GM12878 (cell line): ENCODE measurements around the gene CDC45. TPM values are rescaled to one million over a fixed set of nuclear protein-coding genes. Genes with fewer than 3 reads are reported as not detected.

ENCODE experiments used
- ATAC-seq: fragments of 200-7000 bp; cut with Tn5 transposase; 3 replicates; pipeline ENCODE4 v1.9.1; 2020; ENCODE audit warnings: mild to moderate bottlenecking, moderate library complexity
- BruUV-seq: library from RNA; stranded (reverse); fragments of 400-500 nt; replicated peaks from 2 replicates; lab custom pipeline; 2021; lab: Mats Ljungman, UMichigan
- CTCF ChIA-PET: fragments of 300-600 bp; sonication (Branson Sonifier 250); formaldehyde crosslinking; extraction: SDS; loops from one replicate; lab custom pipeline; 2021; ENCODE audit warnings: inconsistent platforms; lab: Yijun Ruan, JAX
- POLR2A ChIA-PET: fragments of 350-600 bp; formaldehyde crosslinking; extraction: SDS; loops from one replicate; lab custom pipeline; 2021; ENCODE audit warnings: inconsistent platforms; lab: Charles Lee
- RAD21 ChIA-PET: fragments of 300-600 bp; sonication (Branson Sonifier 250); formaldehyde crosslinking; loops from one replicate; lab custom pipeline; 2023; ENCODE audit warnings: antibody characterized with exemption; ENCODE audit not compliant: unreplicated experiment; lab: Charles Lee
- SMC1A ChIA-PET: fragments of 300-600 bp; sonication (Branson Sonifier 250); formaldehyde crosslinking; loops from one replicate; lab custom pipeline; 2023; ENCODE audit not compliant: unreplicated experiment, uncharacterized antibody; lab: Charles Lee
- DNase-seq: peaks from one replicate; pipeline ENCODE4 v3.0.0-alpha.2; 2011; ENCODE audit warnings: low read depth, low spot score
- FAIRE-seq: peaks from 3 replicates; lab custom pipeline; 2011; peaks lifted over from hg19 to GRCh38; lab: Jason Lieb, UNC
- H2AFZ ChIP-seq: 2 replicates; pipeline ENCODE4 v1.6.0; 2011; ENCODE audit warnings: low read depth, low read length, control low read depth; ENCODE audit not compliant: control insufficient read depth
- H3K27ac ChIP-seq: 2 replicates; pipeline ENCODE4 v1.5.1; 2011; ENCODE audit warnings: control low read depth; ENCODE audit not compliant: control insufficient read depth, insufficient read depth
- H3K27me3 ChIP-seq, 2 experiments: replicated peaks in 1 of 2; 2 replicates each; pipeline versions ENCODE4 v1.6.0 to v1.6.1; 2011; ENCODE audit warnings: low read length in 1 of 2; ENCODE audit not compliant: control insufficient read depth in 2 of 2, insufficient read depth in 2 of 2
- H3K36me3 ChIP-seq, 2 experiments: 2 replicates each; pipeline ENCODE4 v1.5.1; 2011; ENCODE audit warnings: low read length in 1 of 2; ENCODE audit not compliant: control insufficient read depth in 2 of 2, insufficient read depth in 2 of 2
- H3K4me1 ChIP-seq: 2 replicates; pipeline ENCODE4 v1.6.1; 2011; ENCODE audit warnings: mild to moderate bottlenecking, low read length, moderate library complexity, mixed read lengths; ENCODE audit not compliant: control insufficient read depth, insufficient read depth
- H3K4me2 ChIP-seq: 2 replicates; pipeline ENCODE4 v1.6.0; 2011; ENCODE audit warnings: control low read depth; ENCODE audit not compliant: control insufficient read depth, insufficient read depth
- H3K4me3 ChIP-seq: fragments of 200-600 bp; sonication (generic); 2 replicates; pipeline ENCODE4 v1.5.1; 2016
- H3K79me2 ChIP-seq: 2 replicates; pipeline ENCODE4 v1.6.0; 2011; ENCODE audit warnings: low read length; ENCODE audit not compliant: control insufficient read depth, insufficient read depth
- H3K9ac ChIP-seq: 2 replicates; pipeline ENCODE4 v1.8.0; 2011; ENCODE audit warnings: low read length, control low read depth, mixed read lengths; ENCODE audit not compliant: control insufficient read depth, insufficient read depth
- H3K9me3 ChIP-seq: replicated peaks from 3 replicates; pipeline ENCODE4 v1.5.1; 2011; ENCODE audit warnings: mild to moderate bottlenecking, low read length; ENCODE audit not compliant: control insufficient read depth, insufficient read depth
- H4K20me1 ChIP-seq: 2 replicates; pipeline ENCODE4 v1.6.0; 2011; ENCODE audit not compliant: control insufficient read depth, insufficient read depth
- BMI1 ChIP-seq: fragments of 450-650 bp; IDR thresholded peaks from 2 replicates; pipeline ENCODE4 v1.6.1; 2016; ENCODE audit warnings: mild to moderate bottlenecking, moderate library complexity, borderline replicate concordance
- ESRRA ChIP-seq: IDR thresholded peaks from 2 replicates; pipeline ENCODE4 v1.6.1; 2012; ENCODE audit warnings: mild to moderate bottlenecking, low read length, improper control_type of control experiment
- GATAD2B ChIP-seq: fragments of 450-650 bp; conservative IDR thresholded peaks from 2 replicates; pipeline ENCODE4 v1.6.1; 2017; ENCODE audit warnings: low read depth, mild to moderate bottlenecking, moderate library complexity
- KAT2A ChIP-seq: conservative IDR thresholded peaks from 2 replicates; pipeline ENCODE4 v1.6.1; 2011; ENCODE audit warnings: low read depth, low read length; ENCODE audit not compliant: control insufficient read depth
- NR2F1 ChIP-seq: fragments of 450-650 bp; conservative IDR thresholded peaks from 2 replicates; pipeline ENCODE4 v1.6.1; 2017; ENCODE audit warnings: mild to moderate bottlenecking
- PML ChIP-seq: IDR thresholded peaks from 2 replicates; pipeline ENCODE4 v1.6.1; 2012; ENCODE audit warnings: low read length, inconsistent platforms
- POLR2AphosphoS5 ChIP-seq: IDR thresholded peaks from 2 replicates; pipeline ENCODE4 v1.6.1; 2011; ENCODE audit warnings: mild to moderate bottlenecking, low read length, inconsistent platforms
- SRF ChIP-seq, 2 experiments: IDR thresholded peaks; 2 replicates each; pipeline ENCODE4 v1.6.1; 2011; ENCODE audit warnings: low read depth in 2 of 2, low read length in 2 of 2, mild to moderate bottlenecking in 1 of 2, moderate library complexity in 1 of 2
- TAF1 ChIP-seq: IDR thresholded peaks from 2 replicates; pipeline ENCODE4 v1.6.1; 2011; ENCODE audit warnings: mild to moderate bottlenecking, low read depth, low read length, borderline replicate concordance
- WGBS: methylation state at CpG from one replicate; pipeline ENCODE4 v1.1.6; 2016; ENCODE audit warnings: low lambda C conversion rate; ENCODE audit not compliant: insufficient replicate concordance, insufficient coverage; ENCODE audit errors: missing lambda C conversion rate; 5-methylcytosine and 5-hydroxymethylcytosine counted together
- in situ Hi-C: fragments of 300-500 bp; cut with MboI; formaldehyde crosslinking; loops from 9 replicates; pipeline ENCODE4 v1.14.3; 2018; ENCODE audit warnings: mixed read lengths
- intact Hi-C: fragments of 100-400 bp; cut with micrococcal nuclease; formaldehyde crosslinking; loops from one replicate; pipeline ENCODE4 v1.14.2; 2022; ENCODE audit not compliant: unreplicated experiment
- polyA plus RNA-seq, 11 experiments: library from polyadenylated mRNA; depleted of rRNA in 4 of 11; unstranded in 6 of 11; stranded (reverse) in 5 of 11; fragments of >200 nt; fragmentation: Nextera tagmentation in 4 of 11; fragmentation: Illumina TruSeq in 1 of 11; extraction: Ambion mirVana in 4 of 11; extraction: Trizol in 1 of 11; gene quantifications; 1 replicate in 1 of 11; 2 replicates in 10 of 11; pipeline versions ENCODE4 v1.2.1 to v1.2.3, GENCODE V29; 2011 to 2016; ENCODE audit warnings: inconsistent platforms in 2 of 11, missing spikeins in 2 of 11, low read depth in 1 of 11
- total RNA-seq, 4 experiments: library from RNA; depleted of rRNA in 3 of 4; stranded (reverse); fragments of >200 nt in 3 of 4; fragmentation: Illumina TruSeq in 1 of 4; extraction: Trizol in 1 of 4; gene quantifications; 2 replicates each; pipeline versions ENCODE4 v1.2.1 to v1.2.3, GENCODE V29; 2013 to 2021
- TF ChIP-seq, protein P1 (sequence below): fragments of 450-650 bp; formaldehyde crosslinking; IDR thresholded peaks from 2 replicates; pipeline ENCODE4 v1.5.0; 2022; ENCODE audit warnings: mild to moderate bottlenecking, missing genetic modification characterization

Gene CDC45
- total and polyA plus RNA-seq, 10 of the 15 experiments (the other 5 are each of a cell fraction or from before 2014, with no cell fraction given): 40.8 to 88.5 (median 54.2) TPM

- TF ChIP-seq, protein P1, sequence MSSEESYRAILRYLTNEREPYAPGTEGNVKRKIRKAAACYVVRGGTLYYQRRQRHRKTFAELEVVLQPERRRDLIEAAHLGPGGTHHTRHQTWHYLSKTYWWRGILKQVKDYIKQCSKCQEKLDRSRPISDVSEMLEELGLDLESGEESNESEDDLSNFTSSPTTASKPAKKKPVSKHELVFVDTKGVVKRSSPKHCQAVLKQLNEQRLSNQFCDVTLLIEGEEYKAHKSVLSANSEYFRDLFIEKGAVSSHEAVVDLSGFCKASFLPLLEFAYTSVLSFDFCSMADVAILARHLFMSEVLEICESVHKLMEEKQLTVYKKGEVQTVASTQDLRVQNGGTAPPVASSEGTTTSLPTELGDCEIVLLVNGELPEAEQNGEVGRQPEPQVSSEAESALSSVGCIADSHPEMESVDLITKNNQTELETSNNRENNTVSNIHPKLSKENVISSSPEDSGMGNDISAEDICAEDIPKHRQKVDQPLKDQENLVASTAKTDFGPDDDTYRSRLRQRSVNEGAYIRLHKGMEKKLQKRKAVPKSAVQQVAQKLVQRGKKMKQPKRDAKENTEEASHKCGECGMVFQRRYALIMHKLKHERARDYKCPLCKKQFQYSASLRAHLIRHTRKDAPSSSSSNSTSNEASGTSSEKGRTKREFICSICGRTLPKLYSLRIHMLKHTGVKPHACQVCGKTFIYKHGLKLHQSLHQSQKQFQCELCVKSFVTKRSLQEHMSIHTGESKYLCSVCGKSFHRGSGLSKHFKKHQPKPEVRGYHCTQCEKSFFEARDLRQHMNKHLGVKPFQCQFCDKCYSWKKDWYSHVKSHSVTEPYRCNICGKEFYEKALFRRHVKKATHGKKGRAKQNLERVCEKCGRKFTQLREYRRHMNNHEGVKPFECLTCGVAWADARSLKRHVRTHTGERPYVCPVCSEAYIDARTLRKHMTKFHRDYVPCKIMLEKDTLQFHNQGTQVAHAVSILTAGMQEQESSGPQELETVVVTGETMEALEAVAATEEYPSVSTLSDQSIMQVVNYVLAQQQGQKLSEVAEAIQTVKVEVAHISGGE: no peak
- TF ChIP-seq POLR2AphosphoS5: no peak
- no peak for TF ChIP-seq SRF (IDR thresholded peaks at IDR 0.05; ENCODE audit: low read depth in 2 of 2, low read length in 2 of 2)
- TF ChIP-seq GATAD2B: no peak
Measured at GRCh38 chr22:19525116-19525660, 45.5 kb downstream of the CDC45 start (continued).

DNA sequence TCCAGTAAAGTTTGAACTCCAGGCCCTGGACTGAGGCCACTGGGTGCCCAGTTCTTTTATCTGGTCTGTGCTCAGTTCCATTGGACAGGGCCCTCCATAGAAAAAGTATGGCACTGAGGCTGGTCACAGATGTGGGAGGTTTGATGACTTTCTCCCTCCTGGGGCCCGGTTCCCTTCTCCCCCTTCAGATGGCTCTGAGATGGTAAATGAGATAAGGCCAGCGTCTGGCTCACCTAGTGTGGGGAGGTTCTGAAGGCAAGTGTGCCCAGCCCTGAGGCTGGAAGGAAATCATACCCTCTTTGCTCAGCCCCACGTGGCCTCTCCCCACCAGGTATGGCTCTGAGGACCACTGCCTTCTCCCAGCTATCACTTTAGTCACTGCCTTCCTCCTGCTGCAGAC, 45.9 kb downstream of the CDC45 start:
- ATAC-seq (no peak), FAIRE-seq (no peak), DNase-seq (no peak)
- H3K9ac ChIP-seq: no peak overlapping the region
- POLR2A ChIA-PET: no interaction called here
- no peak overlapping the region for H3K27ac ChIP-seq
- TF ChIP-seq GATAD2B (no peak), TAF1 (no peak), KAT2A (no peak), BMI1 (no peak), NR2F1 (no peak), ESRRA (no peak), PML (no peak)
- H3K9me3 ChIP-seq: no peaks in the 10 kb centered on the region
- 17% methylated on average over 3 of the region's 3 CpGs for WGBS
- SMC1A ChIA-PET: no interaction called here
- no peaks in the 10 kb centered on the region for H3K4me1 ChIP-seq
- no TSS peak for BruUV-seq
- H3K36me3 ChIP-seq: no peaks in the 10 kb centered on the region
- intact Hi-C loops: no loop called here
- H3K79me2 ChIP-seq: no peaks in the 10 kb centered on the region
- RAD21 ChIA-PET: no interaction called here
- H3K4me3 ChIP-seq: no peak overlapping the region
- H2AFZ ChIP-seq: no peak overlapping the region
- H4K20me1 ChIP-seq: no peaks in the 10 kb centered on the region
- H3K4me2 ChIP-seq: no peak overlapping the region
- in situ Hi-C loops: no loop called here
- CTCF ChIA-PET: no interaction called here
- H3K27me3 ChIP-seq: peaks cover 0 to 2% of the 10 kb centered on the region in 2 experiments; a peak in 2 of 4 replicates
